IgD-negative memory B cell (primary cell): ENCODE results near the gene FOXP2. TPM values are rescaled to one million over a fixed set of nuclear protein-coding genes. Genes with fewer than 3 reads are reported as not detected.

Source experiments
- H3K27ac Mint-ChIP-seq, 3 donors: one replicate each; pipeline ENCODE4 v1.8.0; 2020 to 2022; ENCODE audit warnings: mild to moderate bottlenecking in 3 of 3, mixed read lengths in 3 of 3, moderate library complexity in 1 of 3
- H3K27me3 Mint-ChIP-seq: one replicate; pipeline ENCODE4 v1.8.0; 2021; ENCODE audit warnings: mixed read lengths
- H3K36me3 Mint-ChIP-seq: one replicate; pipeline ENCODE4 v1.8.0; 2020; ENCODE audit warnings: mild to moderate bottlenecking, mixed read lengths
- H3K4me1 Mint-ChIP-seq, 3 donors: one replicate each; pipeline ENCODE4 v1.8.0; 2020 to 2022; ENCODE audit warnings: mixed read lengths in 3 of 3, mild to moderate bottlenecking in 1 of 3
- H3K4me3 Mint-ChIP-seq, 4 donors: one replicate each; pipeline ENCODE4 v1.8.0; 2020 to 2022; ENCODE audit warnings: mild to moderate bottlenecking in 4 of 4, mixed read lengths in 4 of 4, moderate library complexity in 3 of 4
- H3K9me3 Mint-ChIP-seq, 3 donors: one replicate each; pipeline ENCODE4 v1.8.0; 2020 to 2021; ENCODE audit warnings: mixed read lengths in 3 of 3, mild to moderate bottlenecking in 1 of 3
- polyA plus RNA-seq: library from polyadenylated mRNA; unstranded; fragments of 300-500 nt; fragmentation: Illumina TruSeq; gene quantifications from one replicate; pipeline ENCODE4 v1.2.3, GENCODE V29; 2021

The FOXP2 gene
- polyA plus RNA-seq, 1 donor from 2014 or later = not detected

- Mint-ChIP-seq H3K36me3 (no peaks in the 10 kb centered on the region), H3K4me3 (no peak overlapping the region), H3K4me1 (peaks cover 0 to 2% (median 0%) of the 10 kb centered on the region in 3 donors), H3K9me3 (no peaks in the 10 kb centered on the region), H3K27me3 (no peaks in the 10 kb centered on the region), H3K27ac (no peak overlapping the region)
These were observed 245.0 kb downstream of the FOXP2 start for GRCh38 chr7:114659409-114660125.

- Mint-ChIP-seq H3K27me3 (no peaks in the 10 kb centered on the region), H3K4me1 (peaks cover 0 to 2% (median 0%) of the 10 kb centered on the region in 3 donors), H3K4me3 (no peak overlapping the region), H3K27ac (no peak overlapping the region), H3K9me3 (no peaks in the 10 kb centered on the region), H3K36me3 (no peaks in the 10 kb centered on the region)
These were observed 245.5 kb downstream of the FOXP2 start for GRCh38 chr7:114660126-114660486.

GRCh38 chr7:114660753-114661152 is 246.1 kb downstream of the FOXP2 start:
- H3K4me3 Mint-ChIP-seq = no peak overlapping the region
- no peak overlapping the region for H3K27ac Mint-ChIP-seq

DNA sequence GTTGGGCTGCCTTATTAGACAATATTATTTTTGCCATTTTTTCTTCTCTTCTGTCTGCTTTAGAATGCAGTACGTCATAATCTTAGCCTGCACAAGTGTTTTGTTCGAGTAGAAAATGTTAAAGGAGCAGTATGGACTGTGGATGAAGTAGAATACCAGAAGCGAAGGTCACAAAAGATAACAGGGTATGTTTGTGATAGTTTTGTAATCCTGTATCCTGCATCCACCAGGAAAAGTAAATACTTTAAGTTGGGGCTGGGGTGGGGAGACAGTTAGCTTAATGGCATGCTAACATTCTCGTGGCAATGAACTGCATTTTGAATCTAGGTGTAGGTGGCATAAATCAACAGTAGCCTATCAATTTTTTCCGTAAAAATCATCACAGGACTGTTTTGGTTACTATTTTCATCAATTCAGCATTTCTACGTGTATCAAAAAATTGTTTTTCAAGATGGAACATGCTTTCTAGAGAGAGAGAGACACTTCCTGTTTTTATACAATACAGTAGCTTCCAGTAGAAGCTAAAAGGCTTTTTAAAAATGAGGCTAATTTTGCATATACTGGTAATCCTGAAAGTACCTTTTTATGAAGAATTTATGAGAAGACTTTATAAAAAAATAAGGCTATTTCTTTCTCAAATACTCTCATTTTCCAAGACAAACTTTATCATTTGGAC is 247.5 kb downstream of the FOXP2 start:
- H3K27me3 Mint-ChIP-seq = no peaks in the 10 kb centered on the region
- peaks cover 0 to 2% (median 0%) of the 10 kb centered on the region in 3 donors for H3K4me1 Mint-ChIP-seq
- H3K27ac Mint-ChIP-seq = no peak overlapping the region
- no peaks in the 10 kb centered on the region for H3K9me3 Mint-ChIP-seq
- no peak overlapping the region for H3K4me3 Mint-ChIP-seq
- H3K36me3 Mint-ChIP-seq = no peaks in the 10 kb centered on the region

More at GRCh38 chr7:114660753-114661152, 246.1 kb downstream of the FOXP2 start:
- Mint-ChIP-seq H3K4me1 (peaks cover 0 to 2% (median 0%) of the 10 kb centered on the region in 3 donors), H3K27me3 (no peaks in the 10 kb centered on the region), H3K36me3 (no peaks in the 10 kb centered on the region), H3K9me3 (no peaks in the 10 kb centered on the region)

GRCh38 chr7:114663502-114663901 is 248.9 kb downstream of the FOXP2 start:
- H3K27me3 Mint-ChIP-seq = no peaks in the 10 kb centered on the region

GRCh38 chr7:114670676-114671075 is 256.1 kb downstream of the FOXP2 start:
- Mint-ChIP-seq H3K9me3 (no peaks in the 10 kb centered on the region), H3K36me3 (no peaks in the 10 kb centered on the region), H3K4me3 (no peak overlapping the region), H3K27ac (no peak overlapping the region), H3K27me3 (peaks cover 2% of the 10 kb centered on the region), H3K4me1 (no peaks in the 10 kb centered on the region)

More at GRCh38 chr7:114663502-114663901, 248.9 kb downstream of the FOXP2 start:
- Mint-ChIP-seq H3K27ac (peak overlapping the region in 1 of 3 donors; percentile 47), H3K4me1 (peaks cover 0 to 2% (median 0%) of the 10 kb centered on the region in 3 donors), H3K36me3 (no peaks in the 10 kb centered on the region), H3K9me3 (no peaks in the 10 kb centered on the region), H3K4me3 (no peak overlapping the region)

DNA sequence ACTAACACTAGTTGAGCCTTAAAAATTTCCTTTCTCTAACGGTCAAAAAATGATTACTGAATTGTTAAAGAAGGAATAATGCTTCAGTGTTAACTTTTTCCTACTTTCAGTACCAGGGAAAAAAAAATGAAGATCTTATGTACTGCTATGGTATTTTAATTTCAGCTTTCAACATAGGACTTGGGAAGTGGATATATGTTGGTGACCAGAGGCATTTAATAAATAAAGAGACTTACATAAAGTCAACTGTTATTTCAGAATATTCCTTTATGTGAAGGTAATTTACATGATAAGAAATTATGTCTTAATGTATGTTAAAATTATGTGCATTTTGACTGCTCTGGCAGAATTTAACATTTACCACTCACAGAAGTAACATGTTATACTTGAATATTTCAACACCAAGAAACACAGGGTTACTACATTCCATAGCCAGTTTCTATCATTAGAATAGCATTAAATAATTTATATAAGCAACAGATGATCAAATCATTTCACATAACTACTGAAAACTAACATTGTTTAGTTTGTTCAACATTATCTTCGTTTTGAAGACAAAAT is 257.0 kb downstream of the FOXP2 start:
- no peaks in the 10 kb centered on the region for H3K36me3 Mint-ChIP-seq
- peaks cover 2% of the 10 kb centered on the region for H3K27me3 Mint-ChIP-seq
- H3K4me3 Mint-ChIP-seq = no peak overlapping the region
- no peak overlapping the region for H3K27ac Mint-ChIP-seq
- no peaks in the 10 kb centered on the region for H3K9me3 Mint-ChIP-seq
- no peaks in the 10 kb centered on the region for H3K4me1 Mint-ChIP-seq

GRCh38 chr7:114678116-114678515 is 263.5 kb downstream of the FOXP2 start:
- Mint-ChIP-seq H3K4me3 (no peak overlapping the region), H3K9me3 (no peaks in the 10 kb centered on the region), H3K27me3 (no peaks in the 10 kb centered on the region), H3K27ac (no peak overlapping the region), H3K36me3 (peaks cover 2% of the 10 kb centered on the region), H3K4me1 (no peaks in the 10 kb centered on the region)

- no peak overlapping the region for H3K4me3 Mint-ChIP-seq
- H3K27me3 Mint-ChIP-seq = no peaks in the 10 kb centered on the region
- no peaks in the 10 kb centered on the region for H3K4me1 Mint-ChIP-seq
- H3K27ac Mint-ChIP-seq = no peak overlapping the region
- no peaks in the 10 kb centered on the region for H3K9me3 Mint-ChIP-seq
- H3K36me3 Mint-ChIP-seq = no peaks in the 10 kb centered on the region
These were observed 272.6 kb downstream of the FOXP2 start for GRCh38 chr7:114687238-114687637.

DNA sequence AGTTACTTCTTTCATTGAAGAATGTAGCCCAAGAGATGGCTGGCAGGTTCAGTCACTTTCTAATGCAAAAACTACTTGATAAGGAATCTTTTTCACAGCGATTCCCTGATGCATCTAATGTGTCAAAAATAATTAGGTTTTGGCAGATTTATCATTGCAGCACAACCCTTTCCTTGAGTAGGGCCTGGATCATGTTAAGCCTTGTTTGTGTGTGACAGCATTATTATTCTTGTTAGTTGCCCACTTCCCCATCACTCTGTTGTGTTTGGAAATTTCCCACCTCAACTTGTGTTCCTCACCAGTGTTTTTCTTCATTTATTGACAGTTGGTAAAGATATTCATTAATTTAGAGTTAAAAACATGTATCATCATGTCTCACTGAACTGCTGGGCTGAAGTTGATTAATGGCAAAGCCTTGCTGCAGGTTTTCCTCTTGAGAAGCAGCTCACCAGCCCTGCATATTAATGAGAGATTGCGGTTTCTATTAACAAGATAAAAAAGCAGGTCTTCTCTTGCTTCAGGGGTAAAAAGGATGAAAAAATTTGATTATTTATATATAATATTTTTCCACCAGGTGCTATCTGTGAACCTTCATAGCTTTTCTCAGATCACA is 273.9 kb downstream of the FOXP2 start:
- no peak overlapping the region for H3K27ac Mint-ChIP-seq
- H3K27me3 Mint-ChIP-seq = no peaks in the 10 kb centered on the region
- no peaks in the 10 kb centered on the region for H3K9me3 Mint-ChIP-seq
- H3K4me1 Mint-ChIP-seq = no peaks in the 10 kb centered on the region
- no peak overlapping the region for H3K4me3 Mint-ChIP-seq
- H3K36me3 Mint-ChIP-seq = no peaks in the 10 kb centered on the region

- no peaks in the 10 kb centered on the region for H3K27me3 Mint-ChIP-seq
- no peak overlapping the region for H3K4me3 Mint-ChIP-seq
- peak overlapping the region in 1 of 3 donors; percentile 22 for H3K27ac Mint-ChIP-seq
These were observed 274.8 kb downstream of the FOXP2 start for GRCh38 chr7:114689406-114689805.

GRCh38 chr7:114691605-114692004 is 277.0 kb downstream of the FOXP2 start:
- Mint-ChIP-seq H3K4me3 (no peak overlapping the region), H3K27ac (no peak overlapping the region), H3K4me1 (no peaks in the 10 kb centered on the region), H3K27me3 (no peaks in the 10 kb centered on the region), H3K9me3 (no peaks in the 10 kb centered on the region), H3K36me3 (no peaks in the 10 kb centered on the region)

More at GRCh38 chr7:114689406-114689805, 274.8 kb downstream of the FOXP2 start:
- H3K9me3 Mint-ChIP-seq = no peaks in the 10 kb centered on the region
- H3K36me3 Mint-ChIP-seq = no peaks in the 10 kb centered on the region
- H3K4me1 Mint-ChIP-seq = no peaks in the 10 kb centered on the region

- Mint-ChIP-seq H3K36me3 (no peaks in the 10 kb centered on the region), H3K4me1 (no peaks in the 10 kb centered on the region), H3K27ac (no peak overlapping the region), H3K4me3 (no peak overlapping the region), H3K9me3 (no peaks in the 10 kb centered on the region), H3K27me3 (no peaks in the 10 kb centered on the region)
These were observed 280.6 kb downstream of the FOXP2 start for GRCh38 chr7:114695182-114695581.

GRCh38 chr7:114700247-114700928 is 285.8 kb downstream of the FOXP2 start:
- Mint-ChIP-seq H3K4me3 (no peak overlapping the region), H3K36me3 (peaks cover 1% of the 10 kb centered on the region), H3K27me3 (no peaks in the 10 kb centered on the region), H3K27ac (no peak overlapping the region), H3K4me1 (no peaks in the 10 kb centered on the region), H3K9me3 (no peaks in the 10 kb centered on the region)

- Mint-ChIP-seq H3K9me3 (no peaks in the 10 kb centered on the region), H3K27ac (no peak overlapping the region), H3K36me3 (peaks cover 1% of the 10 kb centered on the region), H3K27me3 (no peaks in the 10 kb centered on the region), H3K4me1 (no peaks in the 10 kb centered on the region), H3K4me3 (no peak overlapping the region)
These were observed 289.1 kb downstream of the FOXP2 start for GRCh38 chr7:114703677-114704076.
